H9 (cell line): ENCODE results near the gene OOEP. TPM values are rescaled to one million over a fixed set of nuclear protein-coding genes. Genes with fewer than 3 reads are reported as not detected.

Experiments
- DNase-seq: peaks from one replicate; pipeline ENCODE4 v3.0.0-alpha.2; 2017
- H2AFZ ChIP-seq: one replicate; pipeline ENCODE4 v1.6.1; 2013; ENCODE audit warnings: mild to moderate bottlenecking, low read length, control low read depth, moderate library complexity
- H2AK5ac ChIP-seq: 2 replicates; pipeline ENCODE4 v1.6.1; 2013; ENCODE audit warnings: low read length, control low read depth, mixed read lengths; ENCODE audit not compliant: insufficient read length
- H2BK120ac ChIP-seq: one replicate; pipeline ENCODE4 v1.6.1; 2013; ENCODE audit warnings: low read depth, mild to moderate bottlenecking, low read length, control low read depth, inconsistent platforms; ENCODE audit not compliant: poor library complexity, severe bottlenecking
- H2BK12ac ChIP-seq: 2 replicates; pipeline ENCODE4 v1.6.1; 2013; ENCODE audit warnings: low read length, control low read depth, mixed read lengths, low read depth; ENCODE audit not compliant: insufficient read length
- H2BK15ac ChIP-seq: 2 replicates; pipeline ENCODE4 v1.6.1; 2013; ENCODE audit warnings: low read depth, low read length, control low read depth
- H2BK20ac ChIP-seq: one replicate; pipeline ENCODE4 v1.6.1; 2013; ENCODE audit warnings: low read depth, mild to moderate bottlenecking, low read length, control low read depth, inconsistent platforms; ENCODE audit not compliant: poor library complexity, severe bottlenecking
- H2BK5ac ChIP-seq: 2 replicates; pipeline ENCODE4 v1.6.1; 2013; ENCODE audit warnings: low read length, control low read depth, mixed read lengths; ENCODE audit not compliant: insufficient read length
- H3K14ac ChIP-seq: 2 replicates; pipeline ENCODE4 v1.6.1; 2013; ENCODE audit warnings: low read length, control low read depth; ENCODE audit not compliant: insufficient read depth
- H3K18ac ChIP-seq: 2 replicates; pipeline ENCODE4 v1.6.1; 2013; ENCODE audit warnings: low read depth, mild to moderate bottlenecking, mixed read lengths, low read length, control low read depth; ENCODE audit not compliant: insufficient read length
- H3K23ac ChIP-seq: 2 replicates; pipeline ENCODE4 v1.6.1; 2013; ENCODE audit warnings: low read length, control low read depth, mixed read lengths, low read depth; ENCODE audit not compliant: insufficient read length
- H3K23me2 ChIP-seq: 2 replicates; pipeline ENCODE4 v1.6.1; 2013; ENCODE audit warnings: low read depth, mild to moderate bottlenecking, mixed read lengths, low read length, control low read depth; ENCODE audit not compliant: insufficient read length, poor library complexity, severe bottlenecking
- H3K27ac ChIP-seq: 2 replicates; pipeline ENCODE4 v1.5.1; 2013; ENCODE audit warnings: low read length, control low read depth, mixed read lengths, low read depth; ENCODE audit not compliant: insufficient read length
- H3K27me3 ChIP-seq: 2 replicates; pipeline ENCODE4 v1.6.1; 2013; ENCODE audit warnings: low read length, control low read depth, inconsistent platforms; ENCODE audit not compliant: insufficient read depth
- H3K4ac ChIP-seq: 2 replicates; pipeline ENCODE4 v1.6.1; 2013; ENCODE audit warnings: low read depth, mild to moderate bottlenecking, control low read depth, inconsistent platforms, low read length, moderate library complexity
- H3K4me1 ChIP-seq: 2 replicates; pipeline ENCODE4 v1.6.1; 2013; ENCODE audit warnings: low read length, control low read depth, inconsistent platforms; ENCODE audit not compliant: insufficient read depth
- H3K4me2 ChIP-seq: 2 replicates; pipeline ENCODE4 v1.6.1; 2013; ENCODE audit warnings: low read length, control low read depth, mixed read lengths; ENCODE audit not compliant: insufficient read length, insufficient read depth
- H3K56ac ChIP-seq: 2 replicates; pipeline ENCODE4 v1.6.1; 2013; ENCODE audit warnings: low read depth, mild to moderate bottlenecking, mixed read lengths, low read length, control low read depth; ENCODE audit not compliant: insufficient read length
- H3K79me1 ChIP-seq: 2 replicates; pipeline ENCODE4 v1.6.1; 2013; ENCODE audit warnings: low read depth, mild to moderate bottlenecking, moderate library complexity, low read length, control low read depth, inconsistent platforms; ENCODE audit not compliant: insufficient read depth, poor library complexity, severe bottlenecking
- H3K79me2 ChIP-seq: 2 replicates; pipeline ENCODE4 v1.6.1; 2013; ENCODE audit warnings: low read length, control low read depth, inconsistent platforms; ENCODE audit not compliant: insufficient read depth
- H3K9ac ChIP-seq: 2 replicates; pipeline ENCODE4 v1.6.1; 2013; ENCODE audit warnings: low read length, control low read depth, mixed read lengths; ENCODE audit not compliant: insufficient read length; ENCODE audit errors: extremely low read depth
- H3K9me3 ChIP-seq: one replicate; pipeline ENCODE4 v1.6.1; 2013; ENCODE audit warnings: low read depth, low read length, inconsistent platforms; ENCODE audit not compliant: control insufficient read depth
- H3T11ph ChIP-seq: one replicate; pipeline ENCODE4 v1.6.1; 2013; ENCODE audit warnings: mild to moderate bottlenecking, low read length, control low read depth, inconsistent platforms
- H4K20me1 ChIP-seq: one replicate; pipeline ENCODE4 v1.6.1; 2013; ENCODE audit not compliant: control insufficient read depth, insufficient read length, insufficient read depth
- H4K5ac ChIP-seq: 2 replicates; pipeline ENCODE4 v1.6.1; 2013; ENCODE audit warnings: low read depth, mild to moderate bottlenecking, mixed read lengths, low read length, control low read depth; ENCODE audit not compliant: insufficient read length
- H4K8ac ChIP-seq: replicated peaks from 2 replicates; pipeline ENCODE4 v1.6.1; 2013; ENCODE audit warnings: low read length, control low read depth, mixed read lengths, low read depth; ENCODE audit not compliant: insufficient read length
- H4K91ac ChIP-seq: 2 replicates; pipeline ENCODE4 v1.6.1; 2013; ENCODE audit warnings: low read depth, mild to moderate bottlenecking, moderate library complexity, mixed read lengths, low read length, control low read depth; ENCODE audit not compliant: insufficient read length
- H3K27ac Mint-ChIP-seq, 3 experiments: 2 replicates in 2 of 3; 3 replicates in 1 of 3; pipeline ENCODE4 v1.8.0; 2020 to 2021; ENCODE audit warnings: mixed read lengths in 3 of 3, mild to moderate bottlenecking in 1 of 3, moderate library complexity in 1 of 3
- H3K27me3 Mint-ChIP-seq: 2 replicates; pipeline ENCODE4 v1.8.0; 2021; ENCODE audit warnings: low read depth, mild to moderate bottlenecking, moderate library complexity, mixed read lengths
- H3K36me3 Mint-ChIP-seq, 3 experiments: 2 replicates in 2 of 3; 3 replicates in 1 of 3; pipeline ENCODE4 v1.8.0; 2020 to 2021; ENCODE audit warnings: low read depth in 3 of 3, mixed read lengths in 3 of 3; ENCODE audit not compliant: insufficient read depth in 1 of 3
- H3K4me1 Mint-ChIP-seq, 2 experiments: 2 replicates each; pipeline ENCODE4 v1.8.0; 2020; ENCODE audit warnings: mixed read lengths in 2 of 2
- H3K4me3 Mint-ChIP-seq, 2 experiments: 2 replicates in 1 of 2; 3 replicates in 1 of 2; pipeline ENCODE4 v1.8.0; 2020 to 2021; ENCODE audit warnings: mild to moderate bottlenecking in 2 of 2, mixed read lengths in 2 of 2, moderate library complexity in 1 of 2
- H3K9me3 Mint-ChIP-seq, 2 experiments: 2 replicates in 1 of 2; 3 replicates in 1 of 2; pipeline ENCODE4 v1.8.0; 2020; ENCODE audit warnings: mild to moderate bottlenecking in 2 of 2, mixed read lengths in 2 of 2, moderate library complexity in 1 of 2
- CTCF ChIP-seq: fragments of 200-600 bp; sonication (generic); conservative IDR thresholded peaks from 3 replicates; pipeline ENCODE4 v1.8.0; 2021; ENCODE audit warnings: antibody characterized with exemption, mild to moderate bottlenecking
- WGBS: extraction: QIAGEN DNeasy Blood & Tissue Kit; methylation state at CpG from one replicate; pipeline ENCODE4 v1.1.7; 2013; ENCODE audit warnings: missing lambda C conversion rate, low lambda C conversion rate, mixed read lengths; ENCODE audit not compliant: insufficient read length; ENCODE audit errors: extremely low coverage; 5-methylcytosine and 5-hydroxymethylcytosine counted together
- total RNA-seq: library from RNA; stranded (reverse); gene quantifications from 2 replicates; pipeline ENCODE4 v1.2.1, GENCODE V29; 2021

OOEP gene
- total RNA-seq, 1 experiment from 2014 or later = not detected

GRCh38 chr6:73388433-73388799 is 18.7 kb upstream of the OOEP start:
- no peak overlapping the region for H4K91ac ChIP-seq
- no peaks in the 10 kb centered on the region for H4K20me1 ChIP-seq
- no peak overlapping the region for H3K4ac ChIP-seq
- no CpG with 5 or more reads among the region's 4 CpGs for WGBS
- no peak overlapping the region for H3K9ac ChIP-seq
- no peak overlapping the region for H2BK12ac ChIP-seq
- H2BK15ac ChIP-seq = no peak overlapping the region
- H3K14ac ChIP-seq = no peak overlapping the region
- H3K56ac ChIP-seq = no peak overlapping the region
- no peak overlapping the region for H2AK5ac ChIP-seq
- no peak overlapping the region for H2BK120ac ChIP-seq
- H3K18ac ChIP-seq = no peak overlapping the region
- H3K9me3 ChIP-seq = no peaks in the 10 kb centered on the region
- H3K27ac Mint-ChIP-seq = peak overlapping the region in 1 of 3 experiments; percentile 61; a peak in 2 of 7 replicates
- no peak for DNase-seq
- H3K23me2 ChIP-seq = peaks cover 7% of the 10 kb centered on the region
- no peak overlapping the region for H2AFZ ChIP-seq
- H3K36me3 Mint-ChIP-seq = no peaks in the 10 kb centered on the region
- H3K4me1 Mint-ChIP-seq = peaks cover 14 to 16% of the 10 kb centered on the region in 2 experiments
- peaks cover 3% of the 10 kb centered on the region; the same call in 1 of the 2 replicates for H3K27me3 Mint-ChIP-seq
- TF ChIP-seq CTCF = no peak
- H2BK20ac ChIP-seq = no peak overlapping the region
- no peaks in the 10 kb centered on the region for H3K27me3 ChIP-seq
- H4K8ac ChIP-seq = no peak overlapping the region
- no peak overlapping the region for H3K23ac ChIP-seq
- no peaks in the 10 kb centered on the region for H3K4me1 ChIP-seq
- no peak overlapping the region for H3T11ph ChIP-seq
- H3K79me2 ChIP-seq = no peaks in the 10 kb centered on the region
- no peak overlapping the region for H2BK5ac ChIP-seq
- H3K27ac ChIP-seq = no peak overlapping the region
- no peak overlapping the region for H4K5ac ChIP-seq
- H3K4me3 Mint-ChIP-seq = peak overlapping the region; percentile 75 to 79
- H3K79me1 ChIP-seq = no peaks in the 10 kb centered on the region
- H3K4me2 ChIP-seq = peak overlapping the region; percentile 62
- H3K9me3 Mint-ChIP-seq = no peaks in the 10 kb centered on the region
